NCI-H2029 (cell line): ENCODE data around the gene ARHGAP10.
"Not testable (repeated sequence)": the region's sequence is repeated elsewhere in the genome, so short reads cannot be mapped to it uniquely, and the experiment has no call there.

ENCODE experiments used
- DNase-seq: peaks from one replicate; lab custom pipeline; 2025; lab: John Stamatoyannopoulos, UW

Gene ARHGAP10

GRCh38 chr4:148064451-148064850 is 332.6 kb downstream of the ARHGAP10 start:
- DNase-seq: no peak

- no peak for DNase-seq
Measured at GRCh38 chr4:148065075-148065474, 333.2 kb downstream of the ARHGAP10 start.

GRCh38 chr4:148067301-148067916 is 335.5 kb downstream of the ARHGAP10 start:
- no peak for DNase-seq

GRCh38 chr4:148068065-148068911 is 336.4 kb downstream of the ARHGAP10 start:
- no peak for DNase-seq

GRCh38 chr4:148069086-148069894 is 337.4 kb downstream of the ARHGAP10 start:
- DNase-seq: no peak

GRCh38 chr4:148069895-148070178 is 337.9 kb downstream of the ARHGAP10 start:
- DNase-seq: no peak

GRCh38 chr4:148071009-148071408 is 339.1 kb downstream of the ARHGAP10 start:
- no peak for DNase-seq

- DNase-seq: no peak
Measured at GRCh38 chr4:148072789-148073188, 340.9 kb downstream of the ARHGAP10 start.

- no peak for DNase-seq
Measured at GRCh38 chr4:148073349-148073748, 341.5 kb downstream of the ARHGAP10 start.

- DNase-seq: no peak
Measured at GRCh38 chr4:148074462-148074861, 342.6 kb downstream of the ARHGAP10 start.

GRCh38 chr4:148075438-148075837 is 343.6 kb downstream of the ARHGAP10 start:
- DNase-seq: no peak

- no peak for DNase-seq
Measured at GRCh38 chr4:148076964-148077363, 345.1 kb downstream of the ARHGAP10 start.

GRCh38 chr4:148077581-148077980 is 345.7 kb downstream of the ARHGAP10 start:
- DNase-seq: no peak

GRCh38 chr4:148078061-148078460 is 346.2 kb downstream of the ARHGAP10 start:
- no peak for DNase-seq

- DNase-seq: no peak
Measured at GRCh38 chr4:148079961-148080360, 348.1 kb downstream of the ARHGAP10 start.

- no peak for DNase-seq
Measured at GRCh38 chr4:148081267-148081666, 349.4 kb downstream of the ARHGAP10 start.

- no peak for DNase-seq
Measured at GRCh38 chr4:148081745-148082144, 349.9 kb downstream of the ARHGAP10 start.

GRCh38 chr4:148083073-148083472 is 351.2 kb downstream of the ARHGAP10 start:
- DNase-seq: not testable (repeated sequence)

GRCh38 chr4:148089624-148090023 is 357.7 kb downstream of the ARHGAP10 start:
- no peak for DNase-seq

GRCh38 chr4:148090029-148090428 is 358.1 kb downstream of the ARHGAP10 start:
- no peak for DNase-seq

GRCh38 chr4:148090503-148091476 is 358.9 kb downstream of the ARHGAP10 start:
- no peak for DNase-seq

GRCh38 chr4:148091896-148092295 is 360.0 kb downstream of the ARHGAP10 start:
- no peak for DNase-seq
